CD4-positive, alpha-beta memory T cell (primary cell): ENCODE data around the gene FMO5. TPM values are rescaled to one million over a fixed set of nuclear protein-coding genes. Genes with fewer than 3 reads are reported as not detected.

Experiments used
- CTCF ChIA-PET: fragments of 350-600 bp; sonication (Branson Sonifier 250); formaldehyde crosslinking; loops from one replicate; lab custom pipeline; 2021; ENCODE audit warnings: inconsistent platforms; ENCODE audit not compliant: partially characterized antibody; lab: Charles Lee
- POLR2A ChIA-PET: fragments of 350-600 bp; sonication (Branson Sonifier 250); formaldehyde crosslinking; loops from one replicate; lab custom pipeline; 2021; ENCODE audit not compliant: partially characterized antibody; lab: Charles Lee
- DNase-seq, 5 donors: peaks; one replicate each; pipeline versions ENCODE4 v3.0.0 to v3.0.0-alpha.2; 2020 to 2022; ENCODE audit warnings: mixed read lengths in 1 of 5
- H3K27ac ChIP-seq: one replicate; pipeline ENCODE4 v1.7.0; 2013; ENCODE audit warnings: low read depth, low read length
- H3K27me3 ChIP-seq: 2 replicates; pipeline ENCODE4 v1.7.0; 2013; ENCODE audit warnings: mild to moderate bottlenecking, low read length, moderate library complexity; ENCODE audit not compliant: insufficient read depth
- H3K36me3 ChIP-seq: 2 replicates; pipeline ENCODE4 v1.7.0; 2013; ENCODE audit warnings: mild to moderate bottlenecking, low read length, moderate library complexity; ENCODE audit not compliant: insufficient read depth
- H3K4me1 ChIP-seq: 2 replicates; pipeline ENCODE4 v1.7.0; 2013; ENCODE audit warnings: mild to moderate bottlenecking, low read length, moderate library complexity; ENCODE audit not compliant: insufficient read depth
- H3K4me3 ChIP-seq, 2 donors: one replicate each; pipeline ENCODE4 v1.7.0; 2013; ENCODE audit warnings: low read length in 2 of 2, mild to moderate bottlenecking in 1 of 2
- H3K9me3 ChIP-seq, 2 donors: one replicate each; pipeline ENCODE4 v1.7.0; 2013; ENCODE audit warnings: low read length in 2 of 2, control low read depth in 1 of 2; ENCODE audit not compliant: control insufficient read depth in 1 of 2
- H3K27ac Mint-ChIP-seq, 7 donors: one replicate each; pipeline ENCODE4 v1.8.0; 2020 to 2021; ENCODE audit warnings: mixed read lengths in 7 of 7, mild to moderate bottlenecking in 6 of 7, inconsistent platforms in 3 of 7, moderate library complexity in 3 of 7
- H3K27me3 Mint-ChIP-seq, 2 donors: one replicate each; pipeline ENCODE4 v1.8.0; 2020 to 2021; ENCODE audit warnings: mixed read lengths in 2 of 2
- H3K36me3 Mint-ChIP-seq, 2 donors: one replicate each; pipeline ENCODE4 v1.8.0; 2020 to 2021; ENCODE audit warnings: mixed read lengths in 2 of 2, inconsistent platforms in 1 of 2, mild to moderate bottlenecking in 1 of 2
- H3K4me1 Mint-ChIP-seq, 4 donors: one replicate each; pipeline ENCODE4 v1.8.0; 2020 to 2021; ENCODE audit warnings: mixed read lengths in 4 of 4, mild to moderate bottlenecking in 1 of 4
- H3K4me3 Mint-ChIP-seq, 8 donors: one replicate each; pipeline ENCODE4 v1.8.0; 2020 to 2021; ENCODE audit warnings: mixed read lengths in 8 of 8, mild to moderate bottlenecking in 7 of 8, moderate library complexity in 6 of 8, inconsistent platforms in 3 of 8
- H3K9me3 Mint-ChIP-seq, 8 donors: one replicate each; pipeline ENCODE4 v1.8.0; 2020 to 2021; ENCODE audit warnings: mixed read lengths in 8 of 8, mild to moderate bottlenecking in 5 of 8, inconsistent platforms in 3 of 8, moderate library complexity in 1 of 8
- intact Hi-C: fragments of 100-400 bp; cut with micrococcal nuclease; formaldehyde crosslinking; loops from one replicate; pipeline ENCODE4 v1.15.1; 2023
- polyA plus RNA-seq, 2 donors: library from polyadenylated mRNA; unstranded; fragments of 300-500 nt; fragmentation: Illumina TruSeq; gene quantifications; one replicate each; pipeline ENCODE4 v1.2.3, GENCODE V29; 2021
- total RNA-seq, 2 experiments: library from RNA; stranded (reverse); gene quantifications; one replicate each; pipeline ENCODE4 v1.2.3, GENCODE V29; 2021

FMO5 gene, protein sequence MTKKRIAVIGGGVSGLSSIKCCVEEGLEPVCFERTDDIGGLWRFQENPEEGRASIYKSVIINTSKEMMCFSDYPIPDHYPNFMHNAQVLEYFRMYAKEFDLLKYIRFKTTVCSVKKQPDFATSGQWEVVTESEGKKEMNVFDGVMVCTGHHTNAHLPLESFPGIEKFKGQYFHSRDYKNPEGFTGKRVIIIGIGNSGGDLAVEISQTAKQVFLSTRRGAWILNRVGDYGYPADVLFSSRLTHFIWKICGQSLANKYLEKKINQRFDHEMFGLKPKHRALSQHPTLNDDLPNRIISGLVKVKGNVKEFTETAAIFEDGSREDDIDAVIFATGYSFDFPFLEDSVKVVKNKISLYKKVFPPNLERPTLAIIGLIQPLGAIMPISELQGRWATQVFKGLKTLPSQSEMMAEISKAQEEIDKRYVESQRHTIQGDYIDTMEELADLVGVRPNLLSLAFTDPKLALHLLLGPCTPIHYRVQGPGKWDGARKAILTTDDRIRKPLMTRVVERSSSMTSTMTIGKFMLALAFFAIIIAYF
- 1 to 10 TPM; 1.0 to 1.5 TPM for total RNA-seq
- 1 to 10 TPM; 1.3 to 1.5 TPM for polyA plus RNA-seq

DNA sequence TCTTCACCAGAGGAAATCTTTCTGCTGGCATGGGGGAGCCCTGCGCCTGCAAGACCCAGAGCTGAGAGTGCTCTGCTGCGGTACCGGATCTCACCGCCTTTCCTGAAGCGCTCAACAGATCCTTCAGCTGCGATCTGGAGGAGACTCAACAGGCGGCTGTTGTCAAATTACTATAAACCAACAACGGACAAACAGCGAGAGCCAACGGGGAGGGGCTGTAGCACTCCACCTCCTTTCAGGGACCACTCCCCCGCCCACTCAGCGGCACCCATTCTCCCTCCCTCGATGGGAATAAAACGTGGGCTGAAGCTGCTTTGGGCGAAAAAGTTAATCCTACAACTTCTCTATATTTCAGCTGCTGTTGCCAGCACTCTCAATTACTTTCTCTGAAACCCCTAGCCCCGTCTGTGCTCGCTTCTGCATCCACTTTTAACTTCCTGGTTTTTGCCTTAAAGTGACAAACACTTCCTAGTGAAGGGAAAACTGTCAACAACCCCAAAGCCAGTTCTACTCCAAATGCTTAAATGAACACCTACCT lies at the start of gene FMO5:
FMO5 (minus strand) TSS at position 147 of the 538 bp plus-strand sequence. CDS start 310 bp downstream, outside the sequence.
- Mint-ChIP-seq H3K36me3 (peaks cover 0 to 4% of the 10 kb centered on the region in 2 donors), H3K27me3 (no peaks in the 10 kb centered on the region), H3K9me3 (no peaks in the 10 kb centered on the region), H3K27ac (peak within 1 kb of the TSS; percentile 78 to 97 (median 89)), H3K4me3 (peak within 1 kb of the TSS; percentile 89 to 98 (median 97)), H3K4me1 (peaks cover 7 to 36% (median 14%) of the 10 kb centered on the region in 4 donors)
- intact Hi-C loops = loop anchor here (1.0 kb wide), 2 partner anchors 17 to 53 kb away; partner anchors contain the start of genes CHD1L and PRKAB2
- Histone ChIP-seq H3K27me3 (no peaks in the 10 kb centered on the region), H3K4me1 (peaks cover 11% of the 10 kb centered on the region), H3K36me3 (no peaks in the 10 kb centered on the region), H3K4me3 (peak within 1 kb of the TSS; percentile 63 to 96), H3K9me3 (no peaks in the 10 kb centered on the region), H3K27ac (peak within 1 kb of the TSS; percentile 41)
- ChIA-PET CTCF (interaction anchor here (0.8 to 2.5 kb wide), 5 partner anchors 17 to 60 kb away, joined by 3 to 8 read pairs (median 4); partner anchors contain the start of gene CHD1L), POLR2A (interaction anchor here (1.2 to 2.3 kb wide), 7 partner anchors 13 to 141 kb away, joined by 3 to 17 read pairs (median 6); partner anchors contain the start of genes CHD1L and PRKAB2)
- peak; percentile 42 to 73 (median 54) for DNase-seq

DNA sequence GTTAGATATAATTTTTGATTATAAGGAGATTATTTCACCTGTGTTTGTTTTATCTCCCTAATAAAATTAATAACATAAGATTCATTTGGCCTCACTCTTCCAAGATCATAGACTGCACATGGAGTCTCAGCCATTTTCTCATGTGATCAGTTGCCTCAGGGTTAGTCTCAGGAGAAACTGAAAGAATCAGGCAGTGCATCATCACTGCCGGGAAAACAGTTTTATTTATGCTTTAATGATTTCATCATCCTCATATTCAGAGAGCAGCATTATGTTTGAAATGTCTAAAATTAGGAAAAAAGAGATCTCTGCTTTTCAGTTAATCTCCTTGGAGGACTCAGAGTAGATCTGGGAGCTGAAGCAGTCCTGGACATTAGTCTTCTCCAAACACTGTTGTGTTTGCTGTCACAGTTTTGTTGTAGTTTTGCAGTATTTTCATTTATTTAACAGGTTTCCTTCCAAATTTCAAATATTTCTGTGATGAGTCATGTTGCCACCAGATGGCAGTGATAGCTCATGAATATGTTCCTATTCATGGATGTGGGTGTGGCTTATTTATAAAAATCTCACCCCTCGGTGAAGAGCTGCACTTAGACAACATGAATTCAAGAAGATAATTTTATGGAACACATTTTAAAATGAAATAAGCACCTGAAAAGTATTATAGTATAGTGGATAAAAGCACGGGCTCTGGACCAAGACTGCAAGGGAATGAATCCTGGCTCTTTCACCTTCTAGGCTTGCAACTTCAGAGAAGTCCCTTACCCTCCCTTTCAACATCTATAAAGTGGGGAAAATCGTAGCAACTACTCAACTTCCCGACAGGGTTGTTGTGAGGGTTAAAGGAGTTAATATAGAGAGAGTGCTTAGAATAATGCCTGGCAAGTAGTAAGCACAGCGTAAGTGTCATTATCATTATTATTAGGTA lies 48.5 kb upstream of the FMO5 start:
- H3K4me3 ChIP-seq = no peak overlapping the region
- intact Hi-C loops = loop anchor here (1.0 kb wide), 1 partner anchor 619 kb away; no protein-coding TSS in a partner anchor
- ChIA-PET POLR2A (no interaction called here), CTCF (interaction anchor here (0.7 to 4.7 kb wide), 13 partner anchors 9 to 619 kb away, joined by 3 to 37 read pairs (median 5); no protein-coding TSS in a partner anchor)
- Mint-ChIP-seq H3K27me3 (no peaks in the 10 kb centered on the region), H3K9me3 (no peaks in the 10 kb centered on the region), H3K36me3 (peaks cover 54 to 73% of the 10 kb centered on the region in 2 donors), H3K27ac (no peak overlapping the region), H3K4me3 (no peak overlapping the region), H3K4me1 (peaks cover 0 to 6% (median 4%) of the 10 kb centered on the region in 4 donors)
- H3K27ac ChIP-seq = no peak overlapping the region
- peaks cover 36% of the 10 kb centered on the region for H3K36me3 ChIP-seq
- H3K9me3 ChIP-seq = no peaks in the 10 kb centered on the region
- H3K27me3 ChIP-seq = no peaks in the 10 kb centered on the region
- no peaks in the 10 kb centered on the region for H3K4me1 ChIP-seq
- peak in 4 of 5 donors; percentile 36 to 45 (median 44) for DNase-seq

DNA sequence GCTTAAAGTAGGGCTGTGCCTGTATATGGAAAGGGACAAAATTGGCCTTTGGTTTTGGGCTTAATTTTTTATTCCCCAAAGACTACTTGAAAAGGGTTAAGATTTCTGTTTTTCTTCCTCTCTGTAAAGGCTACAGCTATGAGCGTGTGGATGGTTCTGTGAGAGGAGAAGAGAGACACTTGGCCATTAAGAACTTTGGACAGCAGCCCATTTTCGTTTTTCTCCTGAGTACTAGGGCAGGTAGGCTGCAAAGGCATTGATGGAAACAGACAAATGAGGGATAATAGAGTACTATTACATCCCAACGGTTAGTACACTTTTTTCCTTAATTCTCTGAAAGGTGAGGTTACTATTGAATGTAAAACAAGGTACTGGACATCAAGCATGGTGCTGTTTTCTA lies 46.9 kb upstream of the FMO5 start:
- Mint-ChIP-seq H3K4me3 (no peak overlapping the region), H3K27me3 (no peaks in the 10 kb centered on the region), H3K36me3 (peaks cover 60 to 81% of the 10 kb centered on the region in 2 donors), H3K9me3 (no peaks in the 10 kb centered on the region), H3K27ac (no peak overlapping the region), H3K4me1 (peaks cover 0 to 6% (median 4%) of the 10 kb centered on the region in 4 donors)
- Histone ChIP-seq H3K4me1 (no peaks in the 10 kb centered on the region), H3K4me3 (no peak overlapping the region), H3K9me3 (no peaks in the 10 kb centered on the region), H3K36me3 (peaks cover 31% of the 10 kb centered on the region), H3K27me3 (no peaks in the 10 kb centered on the region), H3K27ac (no peak overlapping the region)
- intact Hi-C loops = no loop called here
- ChIA-PET POLR2A (no interaction called here), CTCF (interaction anchor here (0.8 to 4.7 kb wide), 6 partner anchors 13 to 117 kb away, joined by 3 to 37 read pairs (median 4); no protein-coding TSS in a partner anchor)
- no peak for DNase-seq

DNA sequence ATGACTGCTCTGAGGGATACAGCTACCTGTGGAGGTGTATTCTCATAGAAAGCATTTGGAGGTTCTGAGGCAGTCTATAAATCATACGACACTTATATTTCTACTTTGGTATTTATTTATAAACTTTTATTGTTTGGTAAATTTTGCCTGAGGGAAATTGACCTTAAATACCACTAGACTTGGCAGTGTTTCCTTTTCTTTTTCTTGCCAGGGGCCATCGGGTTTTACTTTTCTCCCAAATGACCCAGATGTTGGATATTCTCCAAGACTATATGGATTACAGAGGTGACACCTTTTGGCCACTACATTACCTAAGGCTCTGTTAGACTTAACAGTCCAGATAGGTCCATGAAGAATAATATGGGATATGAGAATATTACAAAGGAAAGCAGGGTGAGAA lies 45.6 kb upstream of the FMO5 start:
- ChIA-PET POLR2A (no interaction called here), CTCF (interaction anchor here (1.0 to 1.2 kb wide), 2 partner anchors 27 to 622 kb away, joined by 3 to 4 read pairs; no protein-coding TSS in a partner anchor)
- H3K27me3 ChIP-seq = no peaks in the 10 kb centered on the region
- Mint-ChIP-seq H3K27ac (no peak overlapping the region), H3K36me3 (peaks cover 56 to 78% of the 10 kb centered on the region in 2 donors), H3K4me3 (no peak overlapping the region), H3K27me3 (no peaks in the 10 kb centered on the region), H3K9me3 (no peaks in the 10 kb centered on the region), H3K4me1 (peaks cover 0 to 6% (median 4%) of the 10 kb centered on the region in 4 donors)
- no peaks in the 10 kb centered on the region for H3K4me1 ChIP-seq
- no peak overlapping the region for H3K4me3 ChIP-seq
- DNase-seq = no peak
- peaks cover 24% of the 10 kb centered on the region for H3K36me3 ChIP-seq
- H3K9me3 ChIP-seq = no peaks in the 10 kb centered on the region
- no peak overlapping the region for H3K27ac ChIP-seq
- intact Hi-C loops = no loop called here

DNA sequence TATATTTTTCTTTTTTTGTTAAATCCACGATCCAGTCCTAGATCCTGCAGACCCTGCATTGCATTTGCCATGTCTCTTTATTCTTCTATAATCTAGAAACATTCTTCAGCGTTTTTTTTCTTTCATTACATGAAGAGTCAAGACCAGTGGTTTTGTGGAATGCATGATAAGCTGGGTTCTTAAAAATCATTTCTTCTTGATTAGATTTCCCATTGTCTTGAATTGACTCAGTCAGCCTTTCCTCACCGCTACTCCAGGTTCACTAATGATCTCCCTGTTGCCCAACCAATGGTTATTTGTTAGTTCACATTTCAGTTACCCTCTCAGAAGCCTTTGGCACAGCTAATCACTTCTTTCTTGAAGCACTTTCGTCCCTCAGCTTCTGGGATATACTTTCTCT lies 42.6 kb upstream of the FMO5 start:
- H3K27ac ChIP-seq = no peak overlapping the region
- H3K9me3 ChIP-seq = no peaks in the 10 kb centered on the region
- H3K27me3 Mint-ChIP-seq = no peaks in the 10 kb centered on the region
- ChIA-PET CTCF (no interaction called here), POLR2A (no interaction called here)
- no peaks in the 10 kb centered on the region for H3K27me3 ChIP-seq
- no peaks in the 10 kb centered on the region for H3K4me1 ChIP-seq
- H3K36me3 ChIP-seq = peaks cover 25% of the 10 kb centered on the region
- no peak for DNase-seq
- peaks cover 53 to 85% of the 10 kb centered on the region in 2 donors for H3K36me3 Mint-ChIP-seq
- no peaks in the 10 kb centered on the region for H3K4me1 Mint-ChIP-seq
- intact Hi-C loops = no loop called here
- H3K4me3 Mint-ChIP-seq = no peak overlapping the region
- H3K4me3 ChIP-seq = no peak overlapping the region
- no peaks in the 10 kb centered on the region for H3K9me3 Mint-ChIP-seq
- H3K27ac Mint-ChIP-seq = peak overlapping the region in 1 of 7 donors; percentile 32

DNA sequence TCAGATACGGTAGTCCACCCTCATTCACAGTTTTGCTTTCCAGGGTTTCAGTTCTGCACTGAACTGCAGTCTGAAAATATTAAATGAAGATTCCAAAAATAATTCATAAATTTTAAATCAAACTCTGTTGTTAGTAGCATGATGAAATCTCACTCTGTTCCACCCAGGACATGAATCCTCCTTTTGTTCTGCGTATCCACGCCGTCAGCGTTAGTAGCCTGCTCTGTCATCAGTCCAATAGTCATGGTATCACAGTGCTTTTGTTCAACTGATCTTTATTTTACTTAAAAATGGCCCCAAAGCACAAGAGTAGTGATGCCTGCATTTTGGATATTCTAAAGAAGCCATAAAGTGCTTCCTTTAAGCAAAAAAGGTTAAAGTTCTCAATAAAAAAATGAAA lies 41.2 kb upstream of the FMO5 start:
- no peaks in the 10 kb centered on the region for H3K9me3 Mint-ChIP-seq
- Histone ChIP-seq H3K4me1 (no peaks in the 10 kb centered on the region), H3K36me3 (peaks cover 16% of the 10 kb centered on the region), H3K4me3 (no peak overlapping the region), H3K27ac (no peak overlapping the region), H3K9me3 (no peaks in the 10 kb centered on the region), H3K27me3 (no peaks in the 10 kb centered on the region)
- intact Hi-C loops = no loop called here
- no peak overlapping the region for H3K27ac Mint-ChIP-seq
- DNase-seq = no peak
- no peak overlapping the region for H3K4me3 Mint-ChIP-seq
- ChIA-PET CTCF (no interaction called here), POLR2A (no interaction called here)
- H3K27me3 Mint-ChIP-seq = no peaks in the 10 kb centered on the region
- H3K36me3 Mint-ChIP-seq = peaks cover 61 to 81% of the 10 kb centered on the region in 2 donors
- no peaks in the 10 kb centered on the region for H3K4me1 Mint-ChIP-seq
